Uterus (tissue), 2 donors: ENCODE results near the gene ZGLP1.

Source experiments
- CTCF ChIP-seq, 4 experiments: fragments of 200-600 bp in 2 of 4; fragments of 450-650 bp in 2 of 4; sonication (generic) in 2 of 4; IDR thresholded peaks; one replicate each; pipeline ENCODE4 v1.5.1; 2016 to 2019; ENCODE audit warnings: antibody characterized with exemption in 4 of 4, mild to moderate bottlenecking in 2 of 4, moderate library complexity in 1 of 4
- POLR2A ChIP-seq, 2 donors: fragments of 450-650 bp; IDR thresholded peaks; one replicate each; pipeline ENCODE4 v1.6.1; 2016; ENCODE audit warnings: antibody characterized with exemption in 2 of 2, mild to moderate bottlenecking in 1 of 2, moderate library complexity in 1 of 2

- TF ChIP-seq CTCF (IDR thresholded peaks at IDR 0.05) (no peak), POLR2A (IDR thresholded peaks at IDR 0.05) (peak; percentile 65 to 85)
These were observed 23.5 kb upstream of the ZGLP1 start, which contains the start of gene RAVER1 for GRCh38 chr19:10332965-10333757.
